Panc1 (cell line): ENCODE measurements around the gene DMAC2.

Experiments used
- POLR2AphosphoS5 ChIP-seq: IDR thresholded peaks from 2 replicates; pipeline ENCODE4 v1.6.1; 2012; ENCODE audit warnings: mild to moderate bottlenecking, low read depth, low read length, moderate library complexity
- TF ChIP-seq, protein P1 (sequence below): fragments of 450-650 bp; IDR thresholded peaks from 2 replicates; pipeline ENCODE4 v1.5.1; 2017; ENCODE audit warnings: mild to moderate bottlenecking

GRCh38 chr19:41402010-41402409, 37.7 kb downstream of the DMAC2 start:
- TF ChIP-seq, protein P1, sequence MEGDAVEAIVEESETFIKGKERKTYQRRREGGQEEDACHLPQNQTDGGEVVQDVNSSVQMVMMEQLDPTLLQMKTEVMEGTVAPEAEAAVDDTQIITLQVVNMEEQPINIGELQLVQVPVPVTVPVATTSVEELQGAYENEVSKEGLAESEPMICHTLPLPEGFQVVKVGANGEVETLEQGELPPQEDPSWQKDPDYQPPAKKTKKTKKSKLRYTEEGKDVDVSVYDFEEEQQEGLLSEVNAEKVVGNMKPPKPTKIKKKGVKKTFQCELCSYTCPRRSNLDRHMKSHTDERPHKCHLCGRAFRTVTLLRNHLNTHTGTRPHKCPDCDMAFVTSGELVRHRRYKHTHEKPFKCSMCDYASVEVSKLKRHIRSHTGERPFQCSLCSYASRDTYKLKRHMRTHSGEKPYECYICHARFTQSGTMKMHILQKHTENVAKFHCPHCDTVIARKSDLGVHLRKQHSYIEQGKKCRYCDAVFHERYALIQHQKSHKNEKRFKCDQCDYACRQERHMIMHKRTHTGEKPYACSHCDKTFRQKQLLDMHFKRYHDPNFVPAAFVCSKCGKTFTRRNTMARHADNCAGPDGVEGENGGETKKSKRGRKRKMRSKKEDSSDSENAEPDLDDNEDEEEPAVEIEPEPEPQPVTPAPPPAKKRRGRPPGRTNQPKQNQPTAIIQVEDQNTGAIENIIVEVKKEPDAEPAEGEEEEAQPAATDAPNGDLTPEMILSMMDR, result no peak
- TF ChIP-seq POLR2AphosphoS5, result no peak
